Tibial artery (tissue), 4 donors: Measurements from ENCODE around the gene DOCK1.
A peak's percentile ranks its signal among the peaks of the same experiment; 100 is the strongest.

ENCODE experiments used
- DNase-seq, 2 donors: peaks; one replicate each; pipeline ENCODE4 v3.0.0-alpha.2; 2019
- H3K27ac ChIP-seq, 2 donors: fragments of 200-600 bp; sonication (generic) in 1 of 2; 1 replicate in 1 of 2; 2 replicates in 1 of 2; pipeline ENCODE4 v1.5.1; 2018 to 2019; ENCODE audit warnings: mild to moderate bottlenecking in 1 of 2
- H3K27me3 ChIP-seq, 2 donors: fragments of 200-600 bp; sonication (generic) in 1 of 2; one replicate each; pipeline versions ENCODE4 v1.5.1 to v1.6.0; 2016 to 2019
- H3K36me3 ChIP-seq, 3 donors: fragments of 200-600 bp; sonication (generic) in 2 of 3; one replicate each; pipeline ENCODE4 v1.5.1; 2016 to 2019; ENCODE audit warnings: mild to moderate bottlenecking in 2 of 3
- H3K4me1 ChIP-seq, 4 donors: fragments of 200-600 bp; sonication (generic) in 2 of 4; 1 replicate in 3 of 4; 2 replicates in 1 of 4; pipeline ENCODE4 v1.5.1; 2016 to 2019
- H3K4me3 ChIP-seq, 2 donors: fragments of 200-600 bp; sonication (generic) in 1 of 2; 1 replicate in 1 of 2; 2 replicates in 1 of 2; pipeline ENCODE4 v1.5.1; 2018 to 2019; ENCODE audit warnings: mild to moderate bottlenecking in 2 of 2
- H3K9me3 ChIP-seq, 3 donors: fragments of 200-600 bp; sonication (generic) in 1 of 3; one replicate each; pipeline ENCODE4 v1.5.1; 2016 to 2019
- intact Hi-C: fragments of 100-400 bp; cut with DNase I; formaldehyde crosslinking; loops from one replicate; pipeline ENCODE4 v1.15.0; 2023; ENCODE audit warnings: low total_unique reads
- TF ChIP-seq, protein P1 (sequence below), 2 experiments: fragments of 200-600 bp in 1 of 2; fragments of 450-650 bp in 1 of 2; IDR thresholded peaks; one replicate each; pipeline ENCODE4 v1.5.1; 2017 to 2019; ENCODE audit warnings: antibody characterized with exemption in 2 of 2, mild to moderate bottlenecking in 1 of 2, moderate library complexity in 1 of 2

The DOCK1 gene

DNA sequence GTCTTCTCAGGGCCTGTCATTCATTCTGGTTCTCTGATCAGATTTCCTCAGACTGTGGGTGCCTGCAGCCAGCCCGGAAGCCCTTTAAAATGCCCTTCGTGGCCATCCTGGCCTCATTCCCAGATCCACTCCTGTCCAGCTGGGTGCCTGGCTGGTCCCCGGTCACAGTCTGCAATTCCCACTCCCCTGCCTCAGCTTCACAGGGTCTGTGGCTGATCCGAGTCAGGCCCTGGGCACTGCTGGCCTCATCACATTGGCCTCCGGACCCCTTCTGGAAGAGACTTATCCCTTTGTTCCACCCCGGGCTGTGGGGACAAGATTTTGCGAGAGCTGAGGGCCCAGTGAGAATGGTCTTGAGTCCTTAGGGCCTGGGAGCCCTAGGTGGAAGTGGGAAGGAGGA lies 12.1 kb downstream of the DOCK1 start:
- no peak for DNase-seq
- TF ChIP-seq, protein P1, sequence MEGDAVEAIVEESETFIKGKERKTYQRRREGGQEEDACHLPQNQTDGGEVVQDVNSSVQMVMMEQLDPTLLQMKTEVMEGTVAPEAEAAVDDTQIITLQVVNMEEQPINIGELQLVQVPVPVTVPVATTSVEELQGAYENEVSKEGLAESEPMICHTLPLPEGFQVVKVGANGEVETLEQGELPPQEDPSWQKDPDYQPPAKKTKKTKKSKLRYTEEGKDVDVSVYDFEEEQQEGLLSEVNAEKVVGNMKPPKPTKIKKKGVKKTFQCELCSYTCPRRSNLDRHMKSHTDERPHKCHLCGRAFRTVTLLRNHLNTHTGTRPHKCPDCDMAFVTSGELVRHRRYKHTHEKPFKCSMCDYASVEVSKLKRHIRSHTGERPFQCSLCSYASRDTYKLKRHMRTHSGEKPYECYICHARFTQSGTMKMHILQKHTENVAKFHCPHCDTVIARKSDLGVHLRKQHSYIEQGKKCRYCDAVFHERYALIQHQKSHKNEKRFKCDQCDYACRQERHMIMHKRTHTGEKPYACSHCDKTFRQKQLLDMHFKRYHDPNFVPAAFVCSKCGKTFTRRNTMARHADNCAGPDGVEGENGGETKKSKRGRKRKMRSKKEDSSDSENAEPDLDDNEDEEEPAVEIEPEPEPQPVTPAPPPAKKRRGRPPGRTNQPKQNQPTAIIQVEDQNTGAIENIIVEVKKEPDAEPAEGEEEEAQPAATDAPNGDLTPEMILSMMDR (IDR thresholded peaks at IDR 0.05): no peak
- Histone ChIP-seq H3K4me1 (peaks cover 0 to 18% (median 6%) of the 10 kb centered on the region in 4 donors), H3K9me3 (no peaks in the 10 kb centered on the region), H3K27ac (no peak overlapping the region), H3K4me3 (no peak overlapping the region), H3K36me3 (peaks cover 0 to 10% (median 0%) of the 10 kb centered on the region in 3 donors), H3K27me3 (no peaks in the 10 kb centered on the region)
- intact Hi-C loops: no loop called here

DNA sequence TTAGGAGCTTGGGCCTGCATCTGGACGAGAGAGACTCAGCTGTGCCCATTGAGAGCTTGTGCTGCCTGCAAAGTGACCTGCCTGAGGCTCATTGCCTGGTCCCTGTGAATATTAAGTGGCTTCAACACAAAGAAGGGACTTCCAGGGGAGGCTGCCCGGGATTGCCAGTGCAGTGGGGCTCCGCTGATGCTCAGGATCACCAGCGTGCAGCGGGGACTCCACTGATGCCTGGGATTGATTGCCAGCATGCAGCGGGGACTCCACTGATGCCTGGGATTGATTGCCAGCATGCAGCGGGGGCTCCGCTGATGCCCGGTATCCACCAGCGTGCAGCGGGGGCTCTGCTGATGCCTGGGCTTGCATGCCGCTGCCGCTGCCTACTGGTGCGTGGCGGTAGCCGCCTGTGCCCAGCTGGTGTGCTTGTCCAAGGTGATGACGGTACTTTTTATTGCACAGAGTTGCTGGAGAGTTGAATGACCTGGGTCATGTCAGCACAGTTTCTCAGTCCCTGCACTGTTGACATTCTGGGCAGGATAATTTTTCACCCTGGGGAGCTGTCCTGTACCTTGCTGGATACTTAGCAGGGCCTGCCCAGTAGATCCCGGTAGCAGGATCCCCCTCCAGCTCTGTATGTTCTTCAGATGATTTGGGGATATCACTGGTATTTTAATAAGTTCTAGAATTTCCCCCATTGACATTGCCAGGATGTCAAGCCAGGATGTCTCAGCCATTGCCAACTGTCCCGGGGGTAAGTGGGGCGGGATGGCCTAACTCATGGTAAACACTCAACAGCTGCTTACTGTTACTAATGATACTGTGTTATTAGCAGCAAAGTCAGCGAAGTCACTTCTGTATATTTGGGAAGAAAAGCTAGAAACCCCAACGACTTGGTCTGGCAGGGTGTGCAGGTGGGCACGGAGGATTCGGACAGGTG lies 13.0 kb downstream of the DOCK1 start:
- TF ChIP-seq, protein P1 (IDR thresholded peaks at IDR 0.05): no peak
- Histone ChIP-seq H3K36me3 (peaks cover 0 to 10% (median 0%) of the 10 kb centered on the region in 3 donors), H3K4me1 (peaks cover 0 to 18% (median 6%) of the 10 kb centered on the region in 4 donors), H3K27ac (no peak overlapping the region), H3K27me3 (no peaks in the 10 kb centered on the region), H3K4me3 (no peak overlapping the region), H3K9me3 (no peaks in the 10 kb centered on the region)
- intact Hi-C loops: no loop called here
- DNase-seq: no peak

DNA sequence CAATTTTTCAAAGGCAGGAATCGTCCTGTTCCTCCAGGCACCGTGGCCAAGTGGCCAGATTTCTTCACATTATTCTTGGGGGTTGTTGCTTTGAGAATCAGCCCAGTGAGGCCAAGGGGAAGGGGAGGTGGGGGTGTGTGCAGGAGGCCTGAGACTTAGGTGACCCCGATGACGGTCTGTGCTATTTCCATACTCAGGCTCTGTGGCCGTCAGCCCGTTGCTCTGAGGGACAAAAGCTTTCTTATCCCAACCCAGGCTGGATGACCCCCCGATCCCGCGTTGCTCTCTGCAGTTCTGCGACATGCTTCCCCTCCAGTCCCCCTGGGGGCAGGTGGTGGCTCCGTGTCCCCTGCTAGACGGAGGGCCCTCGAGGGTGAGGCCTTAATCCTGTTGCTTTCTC lies 14.2 kb downstream of the DOCK1 start:
- Histone ChIP-seq H3K9me3 (no peaks in the 10 kb centered on the region), H3K4me1 (peaks cover 0 to 20% (median 6%) of the 10 kb centered on the region in 4 donors), H3K4me3 (no peak overlapping the region), H3K27me3 (no peaks in the 10 kb centered on the region), H3K36me3 (peaks cover 0 to 10% (median 0%) of the 10 kb centered on the region in 3 donors), H3K27ac (no peak overlapping the region)
- no peak for DNase-seq
- TF ChIP-seq, protein P1 (IDR thresholded peaks at IDR 0.05): no peak
- intact Hi-C loops: no loop called here

DNA sequence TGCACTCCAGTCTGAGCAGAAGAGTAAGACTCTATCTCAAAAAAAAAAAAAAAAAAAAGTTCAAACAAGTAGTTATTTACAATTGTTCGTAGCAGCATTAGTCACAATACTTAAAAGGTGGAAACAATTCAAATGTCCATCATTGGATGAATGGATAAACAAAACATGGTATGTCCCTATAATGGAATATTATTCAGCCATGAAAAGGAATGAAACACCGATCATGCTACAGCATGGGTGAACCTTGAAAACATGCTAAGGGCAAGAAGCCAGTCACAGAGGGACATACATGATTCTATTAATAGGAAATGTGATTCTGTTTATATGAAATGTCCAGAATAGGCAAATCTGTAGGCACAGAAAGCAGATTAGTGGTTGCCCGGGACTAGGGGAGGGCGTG lies 15.9 kb downstream of the DOCK1 start:
- TF ChIP-seq, protein P1 (IDR thresholded peaks at IDR 0.05): no peak
- H3K9me3 ChIP-seq: no peaks in the 10 kb centered on the region
- peaks cover 0 to 21% (median 6%) of the 10 kb centered on the region in 4 donors for H3K4me1 ChIP-seq
- peaks cover 0 to 10% (median 0%) of the 10 kb centered on the region in 3 donors for H3K36me3 ChIP-seq
- DNase-seq: no peak
- no peak overlapping the region for H3K27ac ChIP-seq
- no peak overlapping the region for H3K4me3 ChIP-seq
- intact Hi-C loops: no loop called here
- no peaks in the 10 kb centered on the region for H3K27me3 ChIP-seq

DNA sequence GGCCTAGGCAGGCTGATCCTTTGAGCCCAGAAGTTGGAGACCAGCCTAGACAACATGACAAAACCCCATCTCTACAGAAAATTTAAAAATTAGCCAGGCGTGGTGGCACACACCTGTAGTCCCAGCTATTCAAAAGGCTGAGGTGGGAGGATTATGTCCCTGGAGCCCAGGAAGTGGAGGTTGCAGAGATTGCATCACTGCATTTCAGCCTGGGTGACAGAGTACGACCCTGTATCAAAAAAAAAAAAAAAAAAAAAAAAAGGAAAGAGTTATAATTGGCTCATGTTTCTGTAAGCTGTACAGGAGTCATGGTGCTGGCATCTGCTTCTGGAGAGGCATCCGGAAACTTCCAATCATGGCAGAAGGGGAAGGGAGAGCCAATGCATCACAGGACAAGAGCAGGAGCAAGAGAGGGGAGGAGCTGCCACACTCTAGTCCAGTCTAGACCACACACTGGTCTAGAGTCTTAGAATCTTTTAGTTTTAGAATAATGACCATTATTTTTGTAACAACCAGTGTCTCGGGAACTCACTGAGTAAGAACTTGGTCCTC lies 16.8 kb downstream of the DOCK1 start:
- Histone ChIP-seq H3K27ac (no peak overlapping the region), H3K4me1 (peaks cover 0 to 21% (median 6%) of the 10 kb centered on the region in 4 donors), H3K9me3 (no peaks in the 10 kb centered on the region), H3K4me3 (no peak overlapping the region), H3K27me3 (no peaks in the 10 kb centered on the region), H3K36me3 (peaks cover 0 to 10% (median 0%) of the 10 kb centered on the region in 3 donors)
- TF ChIP-seq, protein P1 (IDR thresholded peaks at IDR 0.05): no peak
- peak in 1 of 2 donors; percentile 44 for DNase-seq
- intact Hi-C loops: no loop called here
